Measurements from ENCODE around the gene BCAN. TPM values are rescaled to one million over a fixed set of nuclear protein-coding genes. Genes with fewer than 3 reads are reported as not detected.

Gene BCAN
- total RNA-seq, 6 donors from 2014 or later = 0.11 to 0.13 TPM; not detected in 4

GRCh38 chr1:156658496-156658895, 16.6 kb downstream of the BCAN start:
- peaks cover 0 to 16% (median 2%) of the 10 kb centered on the region in 4 donors for H3K27me3 ChIP-seq
- no peaks in the 10 kb centered on the region for H3K36me3 ChIP-seq
- peak in 1 of 2 donors; percentile 78 for DNase-seq
- peaks cover 57 to 66% (median 60%) of the 10 kb centered on the region in 4 donors for H3K4me1 ChIP-seq
- 93 to 100% methylated on average over 4 to 14 of the region's 14 CpGs for WGBS, 2 donors
- H3K27ac ChIP-seq = no peak overlapping the region
- no peak for ATAC-seq (ENCODE audit: low FRiP score in 2 of 2)
- H3K4me3 ChIP-seq = no peak overlapping the region
- TF ChIP-seq POLR2AphosphoS5 (IDR thresholded peaks at IDR 0.05) = no peak
- TF ChIP-seq CTCF (IDR thresholded peaks at IDR 0.05) = no peak
- TF ChIP-seq EP300 (IDR thresholded peaks at IDR 0.05) = no peak
- TF ChIP-seq POLR2A (IDR thresholded peaks at IDR 0.05) = no peak
- H3K9me3 ChIP-seq = no peaks in the 10 kb centered on the region

DNA sequence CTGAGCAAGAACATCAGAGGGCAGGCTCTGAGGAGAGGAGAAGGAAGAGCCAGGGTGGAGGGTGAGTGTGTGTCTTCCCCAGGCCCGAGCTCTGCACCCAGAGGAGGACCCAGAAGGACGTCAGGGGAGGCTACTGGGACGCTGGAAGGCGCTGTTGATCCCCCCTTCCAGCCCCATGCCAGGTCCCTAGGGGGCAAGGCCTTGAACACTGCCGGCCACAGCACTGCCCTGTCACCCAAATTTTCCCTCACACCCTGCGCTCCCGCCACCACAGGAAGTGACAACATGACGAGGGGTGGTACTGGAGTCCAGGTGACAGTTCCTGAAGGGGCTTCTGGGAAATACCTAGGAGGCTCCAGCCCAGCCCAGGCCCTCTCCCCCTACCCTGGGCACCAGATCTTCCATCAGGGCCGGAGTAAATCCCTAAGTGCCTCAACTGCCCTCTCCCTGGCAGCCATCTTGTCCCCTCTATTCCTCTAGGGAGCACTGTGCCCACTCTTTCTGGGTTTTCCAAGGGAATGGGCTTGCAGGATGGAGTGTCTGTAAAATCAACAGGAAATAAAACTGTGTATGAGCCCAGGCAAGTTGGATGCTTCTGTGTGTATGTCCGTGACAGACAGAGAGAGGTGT, 17.1 kb downstream of the BCAN start:
- Histone ChIP-seq H3K4me1 (peaks cover 62 to 71% (median 65%) of the 10 kb centered on the region in 4 donors), H3K27ac (peak overlapping the region in 2 of 4 donors; percentile 58 to 85), H3K36me3 (no peaks in the 10 kb centered on the region), H3K4me3 (no peak overlapping the region), H3K27me3 (peaks cover 0 to 16% (median 2%) of the 10 kb centered on the region in 4 donors), H3K9me3 (no peaks in the 10 kb centered on the region)
- DNase-seq (no peak), ATAC-seq (ENCODE audit: low FRiP score in 2 of 2) (no peak)
- TF ChIP-seq CTCF (IDR thresholded peaks at IDR 0.05) = no peak
- no peak for TF ChIP-seq POLR2AphosphoS5 (IDR thresholded peaks at IDR 0.05)
- no peak for TF ChIP-seq POLR2A (IDR thresholded peaks at IDR 0.05)
- TF ChIP-seq EP300 (IDR thresholded peaks at IDR 0.05) = no peak
- 58 to 75% methylated on average over 10 of the region's 10 CpGs for WGBS, 2 donors

DNA sequence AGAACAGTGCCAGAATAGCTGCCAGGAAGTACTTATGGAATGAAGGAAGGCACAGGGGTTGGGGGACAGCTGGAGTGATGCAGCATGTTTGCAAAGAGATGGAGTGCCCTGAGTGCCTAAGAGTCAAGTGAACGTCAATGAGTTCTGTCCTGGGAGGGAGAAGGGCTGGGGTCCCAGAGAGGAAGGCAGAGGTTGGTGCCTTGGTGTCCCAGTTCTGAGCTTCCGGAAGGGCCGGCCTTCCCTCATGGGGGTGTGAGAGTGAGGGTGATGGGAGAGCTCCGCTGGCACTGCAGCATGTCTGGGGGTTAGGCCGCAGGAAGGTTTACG, 17.7 kb downstream of the BCAN start:
- DNase-seq = no peak
- H3K27me3 ChIP-seq = peaks cover 0 to 16% (median 2%) of the 10 kb centered on the region in 4 donors
- H3K27ac ChIP-seq = peak overlapping the region in 3 of 4 donors; percentile 58 to 85 (median 80)
- peak overlapping the region in 1 of 4 donors; percentile 17 for H3K4me3 ChIP-seq
- no peaks in the 10 kb centered on the region for H3K36me3 ChIP-seq
- H3K4me1 ChIP-seq = peaks cover 68 to 77% (median 71%) of the 10 kb centered on the region in 4 donors
- TF ChIP-seq POLR2AphosphoS5 (IDR thresholded peaks at IDR 0.05) (no peak), EP300 (IDR thresholded peaks at IDR 0.05) (no peak), CTCF (IDR thresholded peaks at IDR 0.05) (no peak), POLR2A (IDR thresholded peaks at IDR 0.05) (no peak)
- 19 to 25% methylated on average over 6 of the region's 6 CpGs for WGBS, 2 donors
- ATAC-seq (ENCODE audit: low FRiP score in 2 of 2) = no peak
- H3K9me3 ChIP-seq = no peaks in the 10 kb centered on the region

GRCh38 chr1:156659988-156660751, 18.3 kb downstream of the BCAN start:
- 12 to 15% methylated on average over 24 to 38 of the region's 38 CpGs for WGBS, 2 donors
- Histone ChIP-seq H3K9me3 (no peaks in the 10 kb centered on the region), H3K36me3 (no peaks in the 10 kb centered on the region), H3K27me3 (peaks cover 0 to 16% (median 2%) of the 10 kb centered on the region in 4 donors), H3K4me3 (peak overlapping the region in 3 of 4 donors; percentile 12 to 22 (median 13)), H3K27ac (peak overlapping the region; percentile 80 to 91 (median 83)), H3K4me1 (peaks cover 73 to 83% (median 76%) of the 10 kb centered on the region in 4 donors)
- TF ChIP-seq EP300 (IDR thresholded peaks at IDR 0.05) (peak in 1 of 4 donors; percentile 18), POLR2AphosphoS5 (IDR thresholded peaks at IDR 0.05) (peak; percentile 42 to 74), POLR2A (IDR thresholded peaks at IDR 0.05) (peak in 1 of 4 donors; percentile 12), CTCF (IDR thresholded peaks at IDR 0.05) (peak; percentile 97 to 99 (median 99))
- DNase-seq (peak; percentile 93 to 98), ATAC-seq (ENCODE audit: low FRiP score in 2 of 2) (peak; percentile 93 to 95)
